SH-SY5Y (cell line): ENCODE results near the gene CASK.

Experiments used
- GATA2 ChIP-seq: IDR thresholded peaks from 2 replicates; pipeline ENCODE4 v1.6.1; 2011; ENCODE audit warnings: mild to moderate bottlenecking, low read depth, low read length
- GATA3 ChIP-seq: IDR thresholded peaks from 2 replicates; pipeline ENCODE4 v1.6.1; 2011; ENCODE audit warnings: low read depth, mild to moderate bottlenecking, low read length, moderate library complexity

DNA sequence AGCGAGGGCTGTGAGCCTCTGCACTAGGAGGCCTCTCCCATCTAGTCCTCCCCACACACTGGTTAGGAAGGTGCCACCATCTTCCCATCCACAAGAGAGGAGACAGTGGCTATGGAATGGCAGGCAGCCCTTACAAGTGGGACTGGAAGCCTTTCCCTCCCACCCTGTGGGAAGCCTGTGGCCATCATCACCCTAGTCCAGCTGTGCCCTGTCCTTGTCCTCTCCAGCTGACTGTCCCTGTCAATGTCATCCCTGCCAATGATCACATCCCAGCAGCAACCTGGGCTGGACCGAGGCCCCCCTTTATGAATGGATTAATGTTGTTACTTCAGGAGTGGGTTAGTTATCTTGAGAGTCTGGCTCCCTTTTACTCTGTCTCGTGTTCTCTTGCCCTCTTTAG lies 423.4 kb downstream of the CASK start:
- no peak for TF ChIP-seq GATA2
- no peak for TF ChIP-seq GATA3
